ENCODE data around the gene BACE1-AS.

BACE1-AS gene

GRCh38 chr11:117287668-117288067 lies 3.5 kb upstream of the BACE1-AS start:
- H3K27ac ChIP-seq (ENCODE audit: low read length): no peak overlapping the region
- no peaks in the 10 kb centered on the region for H3F3A ChIP-seq (ENCODE audit: insufficient read depth, low read length)
- H3K27me3 ChIP-seq (replicated peaks; ENCODE audit: insufficient read depth, low read length): no peaks in the 10 kb centered on the region
- no peak overlapping the region for H2AFZ ChIP-seq (ENCODE audit: low read length)
- H3K9me2 ChIP-seq (replicated peaks; ENCODE audit: insufficient read depth, low read length): no peaks in the 10 kb centered on the region
- no peak overlapping the region for H3K4me3 ChIP-seq (ENCODE audit: low read length)
- TF ChIP-seq EZH2phosphoT487 (IDR thresholded peaks at IDR 0.05; ENCODE audit: low read length) (no peak), EZH2 (optimal IDR thresholded peaks at IDR 0.05; ENCODE audit: low read depth, low read length) (no peak), CTCF (IDR thresholded peaks at IDR 0.05; ENCODE audit: low read length) (no peak)
- no peak overlapping the region for H3K4me2 ChIP-seq (ENCODE audit: low read depth, low read length)
- H4K20me1 ChIP-seq (ENCODE audit: insufficient read depth, low read length): no peaks in the 10 kb centered on the region
- H3K79me2 ChIP-seq (ENCODE audit: low read length): no peaks in the 10 kb centered on the region
- no peaks in the 10 kb centered on the region for H3K4me1 ChIP-seq (ENCODE audit: low read length)
- H3K9me3 ChIP-seq (replicated peaks; ENCODE audit: insufficient read depth, low read length): no peaks in the 10 kb centered on the region
- H3K36me3 ChIP-seq (replicated peaks; ENCODE audit: insufficient read depth, low read length): no peaks in the 10 kb centered on the region
- no peak for DNase-seq
- no peak overlapping the region for H3K9ac ChIP-seq (ENCODE audit: low read length)

- H3K9me3 ChIP-seq (replicated peaks; ENCODE audit: insufficient read depth, low read length): no peaks in the 10 kb centered on the region
- H3F3A ChIP-seq (ENCODE audit: insufficient read depth, low read length): no peaks in the 10 kb centered on the region
- DNase-seq: no peak
- H2AFZ ChIP-seq (ENCODE audit: low read length): no peak overlapping the region
- H3K4me3 ChIP-seq (ENCODE audit: low read length): no peak overlapping the region
- H3K27me3 ChIP-seq (replicated peaks; ENCODE audit: insufficient read depth, low read length): no peaks in the 10 kb centered on the region
- TF ChIP-seq EZH2 (optimal IDR thresholded peaks at IDR 0.05; ENCODE audit: low read depth, low read length) (no peak), EZH2phosphoT487 (IDR thresholded peaks at IDR 0.05; ENCODE audit: low read length) (no peak), CTCF (IDR thresholded peaks at IDR 0.05; ENCODE audit: low read length) (no peak)
- no peaks in the 10 kb centered on the region for H3K79me2 ChIP-seq (ENCODE audit: low read length)
- H3K36me3 ChIP-seq (replicated peaks; ENCODE audit: insufficient read depth, low read length): no peaks in the 10 kb centered on the region
- H3K27ac ChIP-seq (ENCODE audit: low read length): no peak overlapping the region
- no peaks in the 10 kb centered on the region for H3K9me2 ChIP-seq (replicated peaks; ENCODE audit: insufficient read depth, low read length)
- H3K9ac ChIP-seq (ENCODE audit: low read length): no peak overlapping the region
- H3K4me2 ChIP-seq (ENCODE audit: low read depth, low read length): no peak overlapping the region
- no peaks in the 10 kb centered on the region for H3K4me1 ChIP-seq (ENCODE audit: low read length)
- no peaks in the 10 kb centered on the region for H4K20me1 ChIP-seq (ENCODE audit: insufficient read depth, low read length)
These were observed 1.4 kb upstream of the BACE1-AS start for GRCh38 chr11:117289795-117290194.

- TF ChIP-seq EZH2 (optimal IDR thresholded peaks at IDR 0.05; ENCODE audit: low read depth, low read length) (no peak), CTCF (IDR thresholded peaks at IDR 0.05; ENCODE audit: low read length) (no peak), EZH2phosphoT487 (IDR thresholded peaks at IDR 0.05; ENCODE audit: low read length) (no peak)
- no peak overlapping the region for H3K4me2 ChIP-seq (ENCODE audit: low read depth, low read length)
- no peaks in the 10 kb centered on the region for H3K36me3 ChIP-seq (replicated peaks; ENCODE audit: insufficient read depth, low read length)
- no peak overlapping the region for H2AFZ ChIP-seq (ENCODE audit: low read length)
- no peak for DNase-seq
- no peaks in the 10 kb centered on the region for H4K20me1 ChIP-seq (ENCODE audit: insufficient read depth, low read length)
- no peaks in the 10 kb centered on the region for H3K4me1 ChIP-seq (ENCODE audit: low read length)
- H3K27me3 ChIP-seq (replicated peaks; ENCODE audit: insufficient read depth, low read length): no peaks in the 10 kb centered on the region
- no peak overlapping the region for H3K4me3 ChIP-seq (ENCODE audit: low read length)
- H3K9ac ChIP-seq (ENCODE audit: low read length): no peak overlapping the region
- H3K9me3 ChIP-seq (replicated peaks; ENCODE audit: insufficient read depth, low read length): no peaks in the 10 kb centered on the region
- H3K9me2 ChIP-seq (replicated peaks; ENCODE audit: insufficient read depth, low read length): no peaks in the 10 kb centered on the region
- no peaks in the 10 kb centered on the region for H3K79me2 ChIP-seq (ENCODE audit: low read length)
- H3K27ac ChIP-seq (ENCODE audit: low read length): no peak overlapping the region
- no peaks in the 10 kb centered on the region for H3F3A ChIP-seq (ENCODE audit: insufficient read depth, low read length)
These were observed 1.5 kb downstream of the BACE1-AS start for GRCh38 chr11:117292616-117293015.

Data from MM.1S (cell line).